Glutamatergic neuron (in vitro differentiated cells): Measurements from ENCODE around the gene DLK2. TPM values are rescaled to one million over a fixed set of nuclear protein-coding genes. Genes with fewer than 3 reads are reported as not detected.

Experiments
- DNase-seq: peaks from one replicate; pipeline ENCODE4 v3.0.0; 2022
- H3K27ac Mint-ChIP-seq: one replicate; pipeline ENCODE4 v1.8.0; 2020; ENCODE audit warnings: mild to moderate bottlenecking, mixed read lengths, inconsistent platforms; ENCODE audit not compliant: unreplicated experiment
- H3K27me3 Mint-ChIP-seq: one replicate; pipeline ENCODE4 v1.8.0; 2020; ENCODE audit warnings: mild to moderate bottlenecking, moderate library complexity, mixed read lengths, inconsistent platforms; ENCODE audit not compliant: unreplicated experiment
- H3K36me3 Mint-ChIP-seq: one replicate; pipeline ENCODE4 v1.8.0; 2020; ENCODE audit warnings: mild to moderate bottlenecking, mixed read lengths, inconsistent platforms; ENCODE audit not compliant: unreplicated experiment
- H3K4me1 Mint-ChIP-seq: one replicate; pipeline ENCODE4 v1.8.0; 2020; ENCODE audit warnings: mild to moderate bottlenecking, low read depth, mixed read lengths, inconsistent platforms; ENCODE audit not compliant: unreplicated experiment
- H3K4me3 Mint-ChIP-seq: one replicate; pipeline ENCODE4 v1.8.0; 2020; ENCODE audit warnings: mild to moderate bottlenecking, mixed read lengths, inconsistent platforms; ENCODE audit not compliant: unreplicated experiment
- H3K9me3 Mint-ChIP-seq: one replicate; pipeline ENCODE4 v1.8.0; 2020; ENCODE audit warnings: mild to moderate bottlenecking, moderate library complexity, mixed read lengths, inconsistent platforms; ENCODE audit not compliant: unreplicated experiment
- CTCF ChIP-seq: fragments of 200-600 bp; sonication (generic); IDR thresholded peaks from one replicate; pipeline ENCODE4 v1.5.0; 2021; ENCODE audit not compliant: partially characterized antibody, unreplicated experiment
- total RNA-seq: library from RNA; stranded (reverse); fragmentation: NEBNext Ultra II Directional; extraction: Animal tissue kit (Norgen Biotek cat#: 25700); gene quantifications from one replicate; pipeline ENCODE4 v1.2.1, GENCODE V29; 2021; ENCODE audit not compliant: unreplicated experiment

The DLK2 gene
- total RNA-seq, 1 donor from 2014 or later, result 2.2 TPM

DNA sequence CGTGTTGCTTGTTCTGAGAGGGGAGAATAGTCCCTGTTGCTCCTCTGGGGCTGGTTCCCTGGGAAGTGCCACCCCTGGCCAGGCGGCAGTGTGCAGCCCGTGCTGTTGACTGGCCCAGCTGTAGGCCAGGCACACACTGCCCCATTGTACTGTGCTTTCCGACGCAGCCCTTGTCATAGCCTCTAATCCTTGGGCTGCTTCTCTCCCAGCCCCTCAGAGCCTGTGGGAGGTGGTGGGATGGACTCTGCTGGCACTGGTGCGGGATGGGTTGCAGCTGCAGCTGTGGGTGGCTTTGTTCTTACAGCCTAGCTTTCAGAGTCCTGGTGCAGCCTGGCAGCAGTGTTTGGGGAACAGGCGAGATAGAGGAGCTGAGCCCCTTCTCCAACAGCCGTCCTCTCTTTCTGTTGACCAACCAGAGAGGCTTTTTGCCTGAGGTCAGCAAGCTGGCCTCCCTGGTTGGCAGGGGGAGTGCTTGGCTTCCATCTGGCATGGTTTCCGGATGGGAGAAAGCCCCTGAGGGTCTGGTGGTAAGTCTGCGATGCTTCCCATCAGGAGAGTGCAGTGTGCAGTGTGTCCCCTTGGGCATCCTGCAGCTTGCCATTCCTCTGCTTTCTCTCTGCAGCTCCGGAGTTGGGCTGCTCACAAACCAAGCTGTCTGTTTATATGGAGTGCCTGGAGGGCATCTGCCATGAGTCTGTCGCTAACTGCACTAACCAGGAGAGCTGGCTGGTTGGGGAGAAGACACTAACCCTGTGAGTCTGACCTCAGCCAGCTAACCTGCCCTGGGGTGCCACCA, 34.1 kb upstream of the DLK2 start:
- H3K27ac Mint-ChIP-seq, result peak overlapping the region; percentile 94
- peaks cover 5% of the 10 kb centered on the region for H3K9me3 Mint-ChIP-seq
- peak; percentile 70 for DNase-seq
- H3K36me3 Mint-ChIP-seq, result peaks cover 4% of the 10 kb centered on the region
- TF ChIP-seq CTCF, result no peak
- peaks cover 7% of the 10 kb centered on the region for H3K27me3 Mint-ChIP-seq
- peaks cover 29% of the 10 kb centered on the region for H3K4me1 Mint-ChIP-seq
- H3K4me3 Mint-ChIP-seq, result peak overlapping the region; percentile 78

GRCh38 chr6:43488667-43489276, 33.4 kb upstream of the DLK2 start:
- H3K36me3 Mint-ChIP-seq, result peaks cover 4% of the 10 kb centered on the region
- peaks cover 29% of the 10 kb centered on the region for H3K4me1 Mint-ChIP-seq
- H3K27ac Mint-ChIP-seq, result peak overlapping the region; percentile 94
- H3K9me3 Mint-ChIP-seq, result peaks cover 5% of the 10 kb centered on the region
- peaks cover 7% of the 10 kb centered on the region for H3K27me3 Mint-ChIP-seq
- no peak for TF ChIP-seq CTCF
- H3K4me3 Mint-ChIP-seq, result peak overlapping the region; percentile 78
- DNase-seq, result no peak

- Mint-ChIP-seq H3K36me3 (no peaks in the 10 kb centered on the region), H3K4me1 (peaks cover 22% of the 10 kb centered on the region), H3K27ac (no peak overlapping the region), H3K9me3 (no peaks in the 10 kb centered on the region), H3K4me3 (no peak overlapping the region), H3K27me3 (no peaks in the 10 kb centered on the region)
- TF ChIP-seq CTCF, result no peak
- no peak for DNase-seq
Observed at GRCh38 chr6:43481591-43482236, 26.4 kb upstream of the DLK2 start.

DNA sequence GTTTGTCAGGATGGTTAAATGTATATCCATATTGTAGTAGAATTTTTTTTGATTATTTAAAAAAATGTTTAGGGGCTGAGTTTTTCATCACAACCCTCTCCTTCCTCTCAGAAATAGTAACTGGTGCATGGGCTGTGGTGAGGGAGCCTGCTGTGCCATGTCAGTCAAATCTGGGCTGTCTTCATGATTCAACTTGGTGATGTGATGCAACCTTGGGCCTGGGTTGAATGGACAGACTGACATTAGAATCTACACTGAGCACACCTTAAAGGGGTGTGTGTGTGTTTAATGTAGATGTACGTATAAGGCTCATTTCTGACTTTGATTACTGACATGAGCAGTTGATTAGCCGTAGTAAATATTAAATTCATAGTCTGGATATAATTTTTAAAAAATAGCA, 25.7 kb upstream of the DLK2 start:
- no peaks in the 10 kb centered on the region for H3K36me3 Mint-ChIP-seq
- no peaks in the 10 kb centered on the region for H3K9me3 Mint-ChIP-seq
- H3K4me3 Mint-ChIP-seq, result no peak overlapping the region
- no peak for TF ChIP-seq CTCF
- no peak for DNase-seq
- no peak overlapping the region for H3K27ac Mint-ChIP-seq
- no peaks in the 10 kb centered on the region for H3K27me3 Mint-ChIP-seq
- peaks cover 26% of the 10 kb centered on the region for H3K4me1 Mint-ChIP-seq

- Mint-ChIP-seq H3K27ac (peak overlapping the region; percentile 69), H3K27me3 (no peaks in the 10 kb centered on the region), H3K9me3 (peaks cover 6% of the 10 kb centered on the region), H3K4me3 (peak overlapping the region; percentile 98), H3K4me1 (peaks cover 29% of the 10 kb centered on the region), H3K36me3 (no peaks in the 10 kb centered on the region)
- DNase-seq, result no peak
- TF ChIP-seq CTCF, result no peak
Observed at GRCh38 chr6:43478008-43478372, 22.6 kb upstream of the DLK2 start.
